Fibroblast of upper back skin (primary cell): ENCODE results near the gene TBC1D14.
"Not testable (repeated sequence)": the region's sequence is repeated elsewhere in the genome, so short reads cannot be mapped to it uniquely, and the experiment has no call there.

Source experiments
- DNase-seq: peaks from one replicate; pipeline ENCODE4 v3.0.0-alpha.2; 2013

TBC1D14 gene

DNA sequence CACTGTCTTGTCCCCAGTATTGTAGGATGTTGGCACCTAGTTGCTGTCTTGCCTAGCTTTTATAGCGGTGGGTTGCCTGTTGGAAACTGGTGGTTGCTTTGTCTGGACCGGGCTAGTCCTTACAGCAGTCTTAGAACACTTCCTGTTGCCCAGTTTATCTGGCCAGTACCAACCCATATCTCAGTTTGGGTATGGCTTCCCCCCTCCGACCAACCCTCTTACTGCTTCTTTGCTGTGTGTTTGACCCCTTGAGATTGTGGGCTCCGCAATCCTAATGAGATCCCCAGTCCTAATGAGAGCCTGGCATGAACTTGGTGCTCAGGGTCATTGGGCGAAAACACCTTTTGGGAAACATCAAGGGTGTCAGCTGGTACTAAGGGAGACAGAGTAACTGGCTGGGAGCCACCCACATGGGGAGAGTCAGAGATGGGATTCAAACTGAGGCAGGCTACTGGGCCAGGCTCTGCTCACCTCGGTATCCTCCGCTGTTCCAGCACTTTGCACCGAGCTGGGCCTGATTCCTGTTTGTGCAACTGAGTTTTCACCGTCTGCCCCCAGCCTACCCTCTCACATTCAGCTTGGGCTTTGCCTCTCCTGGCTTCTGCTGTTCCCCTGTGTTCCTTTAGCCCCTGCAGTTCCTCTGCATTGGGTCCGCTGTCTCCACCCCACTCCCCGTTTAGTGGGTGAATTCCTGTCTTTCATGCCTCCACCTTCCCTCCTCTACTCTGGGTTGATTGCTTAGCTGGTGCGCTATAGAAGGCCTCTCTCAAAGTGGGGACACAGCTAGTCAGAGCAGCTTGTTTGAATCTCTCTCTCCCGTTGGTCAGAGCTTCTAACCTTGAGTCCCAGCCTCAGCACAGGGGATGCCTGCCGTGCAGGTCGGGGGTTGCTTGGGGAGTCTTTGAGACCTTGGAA lies 1.6 kb downstream of the TBC1D14 start:
- no peak for DNase-seq

GRCh38 chr4:6911917-6912316 lies 2.3 kb downstream of the TBC1D14 start:
- DNase-seq, result not testable (repeated sequence)

GRCh38 chr4:6912441-6912840 lies 2.8 kb downstream of the TBC1D14 start:
- DNase-seq, result no peak

DNA sequence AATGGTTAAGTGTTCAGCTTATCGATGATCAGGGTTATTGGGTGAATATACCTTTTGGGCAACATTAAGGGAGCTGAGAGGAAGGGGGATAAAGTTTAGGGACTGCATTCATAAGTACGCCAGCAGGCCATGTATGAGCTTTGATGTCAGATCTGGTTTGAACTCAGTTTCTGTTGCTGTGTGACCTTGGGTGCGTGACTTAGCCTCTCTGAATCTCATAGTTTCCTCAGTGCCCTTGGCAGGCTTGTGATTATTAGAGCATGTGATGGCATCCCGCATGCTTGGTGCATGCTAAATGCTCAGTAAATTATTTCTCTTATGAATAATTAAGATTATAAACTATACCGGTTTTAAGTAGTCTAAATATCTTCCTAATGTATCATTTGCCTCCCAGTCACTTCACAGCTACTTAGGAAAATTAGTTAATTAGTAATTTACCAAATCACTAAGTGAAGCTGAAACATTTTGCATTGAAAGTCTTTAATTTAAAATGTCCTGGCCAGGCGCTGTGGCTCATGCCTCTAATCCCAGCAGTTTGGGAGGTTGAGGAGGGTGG lies 3.8 kb downstream of the TBC1D14 start:
- no peak for DNase-seq

DNA sequence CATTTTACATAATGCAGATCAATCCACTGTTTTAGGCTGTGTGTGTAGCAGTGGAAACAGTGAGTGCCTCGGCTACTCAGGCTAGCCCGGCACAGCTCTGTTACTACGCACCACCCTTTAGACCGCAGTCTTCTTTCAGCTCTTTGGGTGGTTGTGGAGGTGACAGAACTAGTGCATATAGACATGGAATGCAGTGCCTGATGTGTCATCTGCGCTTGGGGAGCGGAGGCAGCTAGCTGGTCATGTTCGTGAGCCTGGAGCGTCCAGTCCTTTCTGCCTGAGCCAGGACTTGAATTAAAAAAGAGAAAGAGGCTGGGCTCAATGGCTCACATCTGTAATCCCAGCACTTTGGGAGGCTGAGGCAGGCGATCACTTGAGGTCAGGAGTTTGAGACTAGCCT lies 4.8 kb downstream of the TBC1D14 start:
- no peak for DNase-seq

DNA sequence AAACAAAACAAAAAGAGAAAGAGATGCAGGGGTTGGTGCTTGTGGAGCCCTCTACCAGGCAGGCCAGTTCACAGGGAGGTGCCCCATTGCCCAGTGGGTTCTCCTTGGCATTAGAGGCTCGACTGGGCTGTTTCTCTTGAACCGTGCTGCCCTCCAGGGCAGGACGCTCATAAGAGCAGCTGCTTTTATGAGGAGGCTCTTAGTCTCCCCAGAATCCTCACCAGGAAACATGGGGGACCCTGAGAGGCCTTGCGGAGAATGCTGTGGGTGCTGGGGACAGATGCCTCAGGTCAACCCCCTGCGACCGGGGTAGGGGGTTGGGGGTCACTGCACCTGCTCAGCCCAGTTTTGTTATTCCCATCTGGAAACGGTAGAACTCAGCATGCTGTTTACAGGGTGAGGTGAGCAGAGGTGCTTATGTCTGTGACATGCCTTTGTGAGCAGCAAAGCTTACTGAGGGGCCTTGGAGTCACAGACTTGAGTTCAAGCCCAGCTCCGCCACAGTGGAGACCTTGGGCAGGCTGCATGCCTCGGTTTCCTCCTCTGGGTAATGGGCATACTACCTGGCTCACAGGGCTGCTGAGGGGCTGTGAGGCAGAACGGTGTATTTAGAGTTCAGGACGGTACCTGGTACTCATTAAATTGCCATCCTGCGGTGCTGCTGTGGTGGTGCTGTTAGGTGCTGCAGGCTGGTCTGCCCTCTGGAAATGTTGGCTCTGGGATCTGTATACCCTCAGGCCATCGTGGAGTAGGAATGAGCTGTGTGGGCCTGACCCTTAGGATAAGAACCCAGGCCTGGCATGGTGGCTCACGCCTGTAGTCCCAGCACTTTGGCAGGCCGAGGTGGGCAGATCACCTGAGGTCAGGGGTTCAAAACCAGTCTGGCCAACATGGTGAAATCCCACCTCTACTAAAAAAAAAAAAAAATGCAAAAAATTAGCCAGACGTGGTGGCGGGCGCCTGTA lies 5.7 kb downstream of the TBC1D14 start:
- DNase-seq, result no peak

GRCh38 chr4:6916069-6916586 lies 6.5 kb downstream of the TBC1D14 start:
- DNase-seq, result no peak

DNA sequence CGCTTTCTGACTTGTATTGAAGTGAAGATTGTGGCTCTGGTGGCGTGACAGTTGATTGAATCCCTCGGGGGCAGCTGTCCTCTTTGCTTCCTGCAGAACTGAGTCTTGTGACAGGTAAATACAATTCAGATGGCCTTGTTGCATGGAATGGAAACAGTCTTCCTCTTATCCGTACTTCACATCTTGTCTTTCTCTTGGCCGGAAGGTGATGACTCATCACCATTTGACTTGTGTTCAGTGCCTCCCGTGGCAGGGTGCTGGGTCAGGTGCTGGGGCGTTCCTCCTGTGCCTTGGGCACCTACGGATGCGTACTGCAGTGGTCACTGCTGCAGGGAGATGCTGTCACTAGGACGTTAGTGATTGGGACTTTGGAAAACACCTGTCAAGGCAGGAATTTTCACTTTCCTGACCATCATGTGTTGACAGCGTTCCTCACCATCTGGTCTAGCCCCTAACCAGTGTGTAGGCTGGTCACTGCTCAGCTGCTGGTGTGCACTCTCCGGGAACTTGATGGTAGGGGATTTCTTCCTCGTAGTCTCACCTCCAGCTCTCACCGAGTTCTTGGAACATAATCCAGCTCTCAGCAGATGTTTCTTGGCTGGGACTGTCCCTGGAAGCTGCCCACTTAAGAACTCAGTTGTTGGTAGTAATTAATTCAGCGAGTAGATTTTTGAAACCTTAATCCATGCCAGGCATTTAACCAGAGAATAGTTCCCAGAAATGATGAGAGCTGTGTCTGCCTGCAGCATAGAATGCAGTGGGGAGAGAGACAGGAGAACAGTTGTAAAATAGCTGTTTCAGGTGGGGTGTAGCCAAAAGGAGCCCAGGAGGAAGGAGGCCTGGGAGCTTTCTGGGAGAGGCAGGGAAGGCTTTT lies 7.2 kb downstream of the TBC1D14 start:
- DNase-seq, result no peak

DNA sequence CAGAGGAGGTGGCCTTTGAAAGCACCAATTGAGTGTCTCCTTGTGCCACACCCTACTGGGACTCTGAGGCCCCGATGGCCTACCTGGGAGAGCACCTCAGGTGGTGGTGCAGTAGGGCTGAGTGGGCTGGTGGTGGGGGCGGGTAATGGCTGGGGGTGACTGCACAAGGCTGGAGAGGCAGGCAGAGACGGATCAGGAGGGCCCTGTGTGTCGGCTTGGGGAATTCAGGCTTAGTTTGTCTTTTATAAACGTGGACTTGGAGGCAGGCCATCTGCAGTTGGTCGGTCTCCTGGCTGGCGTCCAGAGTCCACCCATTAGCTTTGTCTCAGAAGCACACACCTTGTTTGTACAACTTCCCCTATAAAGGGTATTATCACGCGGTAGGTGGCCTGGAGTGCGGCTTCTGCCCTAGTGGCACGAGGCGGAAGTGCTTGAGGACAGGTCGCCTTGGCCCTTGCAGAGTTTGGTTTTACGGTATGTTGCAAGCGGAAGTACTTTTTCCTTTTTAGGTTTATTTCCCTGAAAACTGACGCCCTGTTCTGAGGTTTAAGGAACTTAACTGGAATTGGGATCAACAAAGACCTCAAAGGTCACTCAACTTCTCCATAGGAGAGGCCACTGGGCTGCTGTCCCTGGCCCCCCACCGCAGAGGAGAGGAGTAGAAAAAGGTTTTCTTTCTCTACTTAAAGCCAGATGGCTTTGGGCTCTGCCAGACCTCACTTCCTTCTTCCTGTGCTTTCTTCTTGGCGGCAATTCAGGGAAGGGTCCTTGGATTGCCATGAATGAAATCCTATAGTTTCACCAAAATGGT lies 8.0 kb downstream of the TBC1D14 start:
- no peak for DNase-seq

DNA sequence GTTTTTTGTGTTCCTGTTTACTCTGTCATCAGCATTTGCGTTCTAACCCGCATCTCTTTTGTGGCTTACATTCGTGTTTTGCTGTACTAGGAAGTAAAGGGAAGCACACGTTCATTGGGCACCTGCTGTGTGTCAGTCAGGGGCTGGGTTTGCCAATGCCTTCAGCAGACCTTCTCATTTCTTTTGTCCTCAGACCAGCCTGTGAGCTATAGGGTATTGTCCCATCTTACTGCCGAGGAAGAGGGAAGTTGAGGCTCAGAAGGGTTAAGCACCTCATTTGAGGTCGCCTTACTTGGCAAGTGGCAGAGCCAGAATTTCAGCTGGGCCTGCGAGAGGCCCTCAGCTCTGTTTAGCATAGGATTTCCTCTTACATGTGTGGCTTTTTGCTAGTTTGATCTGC lies 8.7 kb downstream of the TBC1D14 start:
- DNase-seq, result no peak

DNA sequence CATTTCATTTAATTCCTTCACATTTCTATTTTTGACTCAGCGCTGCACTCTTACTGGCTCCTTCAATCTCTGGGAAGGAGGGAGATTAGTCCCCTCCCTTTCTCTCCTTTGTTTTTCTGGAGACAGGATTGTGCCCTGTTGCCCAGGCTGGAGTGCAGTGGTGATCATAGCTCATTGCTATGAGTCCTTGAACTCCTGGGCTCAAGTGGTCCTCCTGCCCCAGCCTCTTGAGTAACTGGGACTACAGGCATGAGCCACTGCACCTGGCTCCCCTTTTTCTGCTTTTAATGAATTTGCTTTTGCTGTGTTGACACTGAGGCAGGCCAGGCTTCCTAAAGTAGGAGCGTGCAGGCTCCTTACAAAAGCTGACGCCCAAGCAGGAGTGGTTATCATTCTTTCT lies 10.5 kb downstream of the TBC1D14 start:
- no peak for DNase-seq

GRCh38 chr4:6923507-6923906 lies 13.9 kb downstream of the TBC1D14 start:
- DNase-seq, result no peak

DNA sequence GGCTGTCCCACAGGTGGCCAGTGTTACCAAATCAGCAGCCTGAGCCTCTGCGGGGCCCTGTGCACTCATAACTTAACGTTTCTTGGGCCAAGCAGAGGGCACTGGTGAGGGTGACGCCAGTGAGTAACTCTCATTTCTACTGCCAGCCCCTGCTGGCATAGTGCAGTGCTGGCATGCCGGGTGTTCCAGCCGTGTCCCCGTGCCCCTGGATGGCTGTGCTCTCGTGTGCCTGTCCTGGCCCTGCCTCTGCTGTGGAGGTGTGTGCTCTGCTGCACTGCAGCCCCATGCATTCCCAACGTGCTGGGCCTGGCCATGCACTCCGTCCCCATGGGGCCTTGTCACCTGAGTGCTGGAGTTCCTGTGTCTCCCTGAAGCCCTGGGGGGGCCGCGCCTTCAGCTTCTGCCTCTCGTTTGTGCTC lies 14.7 kb downstream of the TBC1D14 start:
- no peak for DNase-seq

DNA sequence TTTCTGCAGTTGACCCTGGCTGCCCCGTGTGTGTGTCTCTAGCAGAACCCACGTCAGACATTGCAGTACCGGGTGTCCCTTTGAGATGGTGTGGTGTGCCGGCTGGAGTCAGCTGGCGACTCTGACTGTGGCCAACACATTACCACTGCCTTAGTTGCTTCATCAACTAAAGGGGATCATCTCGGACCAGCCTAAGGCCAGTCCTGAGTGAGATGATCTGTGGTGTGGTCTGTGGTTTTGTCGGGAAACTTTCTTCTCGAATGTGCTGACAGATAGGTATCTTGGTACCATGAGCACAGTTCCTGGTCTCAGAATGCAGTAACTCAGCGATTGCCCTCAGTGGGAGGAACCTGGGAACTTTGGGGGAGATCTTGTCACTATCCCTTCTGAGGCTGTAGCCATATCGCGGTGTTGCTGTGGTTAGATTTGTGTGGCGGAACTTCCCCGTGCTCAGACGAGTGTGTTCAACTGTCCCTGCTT lies 15.8 kb downstream of the TBC1D14 start:
- no peak for DNase-seq

DNA sequence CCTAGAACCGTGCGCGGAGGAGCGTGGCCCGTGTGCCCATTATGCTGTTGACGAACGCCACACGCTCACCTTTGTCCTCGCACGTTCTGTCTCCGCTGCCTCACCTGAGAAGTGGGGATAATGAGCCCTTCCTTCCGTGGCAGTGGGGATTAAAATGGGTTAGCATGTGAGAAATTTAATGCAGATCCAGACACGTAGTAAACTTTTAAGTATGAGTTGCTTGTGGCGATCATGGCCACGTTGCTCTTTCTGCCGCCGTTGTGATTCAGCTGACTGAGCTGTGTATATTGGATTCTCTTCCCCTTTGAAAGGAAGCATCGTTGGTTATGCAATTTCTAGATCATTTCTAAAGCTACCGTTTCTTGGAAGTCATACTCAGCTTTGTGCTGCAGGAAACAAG lies 16.5 kb downstream of the TBC1D14 start:
- no peak for DNase-seq

DNA sequence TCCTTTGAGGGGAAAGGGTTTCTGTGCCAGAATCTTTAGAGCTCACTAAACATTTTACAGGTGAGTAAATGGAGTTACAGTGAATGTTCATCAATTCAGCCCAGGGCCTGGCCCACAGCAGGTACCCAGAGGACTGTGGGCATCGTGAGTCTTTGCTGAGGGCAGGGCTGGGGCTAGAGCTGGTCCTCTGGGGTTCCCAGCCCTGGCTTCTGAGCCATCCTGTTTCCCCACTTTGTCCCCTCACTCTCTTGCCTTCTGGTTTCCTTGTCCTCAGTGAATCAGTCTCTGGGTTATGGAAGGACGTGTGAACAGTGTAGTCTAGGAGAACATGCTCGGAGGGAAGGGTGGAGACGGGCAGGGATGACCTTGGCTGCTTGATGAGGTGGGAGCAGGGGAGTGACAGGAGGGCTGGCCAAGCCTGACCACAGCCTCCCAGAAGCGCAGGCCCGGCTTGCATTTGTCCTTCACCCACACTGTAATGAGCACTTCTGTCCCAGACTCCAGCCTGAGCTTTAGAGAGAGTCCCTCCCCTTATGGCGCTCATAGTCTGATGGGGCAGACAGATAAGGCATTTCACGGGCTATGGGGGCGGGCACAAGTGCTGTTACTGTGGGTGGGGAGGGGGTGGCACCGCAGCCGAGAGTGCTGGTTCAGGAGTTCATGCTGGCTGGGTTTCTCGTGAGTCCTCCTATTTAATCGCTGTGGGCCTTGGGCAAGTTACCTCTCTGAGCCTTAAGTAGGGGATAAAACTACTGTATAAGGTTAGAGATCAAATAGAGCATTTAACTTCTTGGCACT lies 17.3 kb downstream of the TBC1D14 start:
- DNase-seq, result no peak

DNA sequence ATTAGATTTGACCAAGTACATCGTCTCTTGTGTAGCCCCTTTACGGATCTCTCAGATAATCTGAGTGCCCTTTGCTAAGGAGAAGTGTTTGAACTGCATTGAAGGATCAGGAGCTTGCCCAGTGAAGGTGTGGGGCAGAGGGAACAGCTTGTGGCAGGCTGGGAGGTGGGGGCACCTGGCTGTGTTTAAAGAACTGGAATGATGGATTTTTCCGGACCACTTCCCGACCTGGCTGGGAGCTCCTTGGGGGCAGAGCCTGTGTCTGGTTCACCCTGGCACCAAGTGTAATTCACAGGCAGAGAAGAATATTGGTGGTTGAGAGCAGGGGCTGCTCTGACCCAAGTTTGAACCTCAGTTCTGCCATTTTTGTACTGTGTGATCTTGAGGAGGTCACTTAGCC lies 18.5 kb downstream of the TBC1D14 start:
- no peak for DNase-seq

DNA sequence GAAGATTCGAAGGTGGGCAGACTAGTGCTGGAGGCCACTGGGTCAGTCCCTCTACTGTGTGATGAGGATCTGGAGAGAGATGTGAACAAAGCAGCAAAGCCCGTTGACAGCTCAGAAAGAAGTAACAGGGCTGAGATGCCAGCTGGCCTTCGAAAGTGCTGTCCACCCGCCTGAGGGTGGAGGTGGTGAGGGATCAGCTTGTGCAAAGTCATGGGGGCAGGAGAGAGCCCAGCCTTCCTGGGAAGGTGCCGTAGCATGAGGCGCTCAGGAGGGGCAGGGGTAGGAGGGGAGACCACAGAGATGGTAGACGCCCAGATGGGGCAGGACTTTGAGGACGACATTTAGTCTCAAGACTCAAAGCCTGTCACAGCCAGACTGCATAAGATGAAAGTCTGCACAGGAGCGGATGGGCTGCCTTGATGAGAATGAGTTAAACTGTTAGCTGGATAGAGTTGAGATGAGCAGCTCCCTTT lies 19.7 kb downstream of the TBC1D14 start:
- no peak for DNase-seq

GRCh38 chr4:6929812-6930464 lies 20.3 kb downstream of the TBC1D14 start:
- DNase-seq, result no peak

DNA sequence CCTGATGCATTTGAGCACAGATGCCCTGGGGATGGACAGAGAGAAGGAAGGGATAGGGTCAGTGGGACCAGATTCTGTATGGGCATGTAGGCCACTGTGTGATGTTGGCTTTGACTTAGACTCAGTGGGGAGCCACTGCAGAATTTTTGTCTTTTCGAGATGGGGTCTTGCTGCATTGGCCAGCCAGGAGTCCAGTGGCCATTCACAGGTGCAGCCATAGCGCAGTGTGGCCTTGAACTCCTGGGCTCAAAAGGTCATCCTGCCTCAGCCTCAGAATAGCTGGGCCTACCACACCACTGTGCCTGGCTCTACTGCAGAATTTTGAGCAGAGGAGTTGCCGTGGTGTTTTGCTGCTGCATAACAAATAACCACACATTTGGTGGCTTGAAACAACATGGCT lies 22.8 kb downstream of the TBC1D14 start:
- no peak for DNase-seq
